Glomerular visceral epithelial cell (primary cell): ENCODE data around the gene COL12A1.
"Not testable (repeated sequence)": the region's sequence is repeated elsewhere in the genome, so short reads cannot be mapped to it uniquely, and the experiment has no call there.

ENCODE experiments used
- DNase-seq: peaks from one replicate; pipeline ENCODE4 v3.0.0-alpha.2; 2016; ENCODE audit errors: extremely low spot score

The COL12A1 gene

GRCh38 chr6:75213112-75213511 is 7.3 kb upstream of the COL12A1 start:
- no peak for DNase-seq

- DNase-seq: no peak
Observed at GRCh38 chr6:75211920-75212590, 6.2 kb upstream of the COL12A1 start.

- DNase-seq: peak; percentile 68
Observed at GRCh38 chr6:75210885-75211739, 5.3 kb upstream of the COL12A1 start.

GRCh38 chr6:75209184-75209723 is 3.4 kb upstream of the COL12A1 start:
- DNase-seq: no peak

GRCh38 chr6:75208298-75209183 is 2.7 kb upstream of the COL12A1 start:
- peak; percentile 84 for DNase-seq

- no peak for DNase-seq
Observed at GRCh38 chr6:75206576-75207342, 906 bp upstream of the COL12A1 start.

GRCh38 chr6:75204959-75205775 is 686 bp downstream of the COL12A1 start:
- peak; percentile 80 for DNase-seq

- DNase-seq: peak; percentile 85
Observed at GRCh38 chr6:75204217-75204958, 1.5 kb downstream of the COL12A1 start.

GRCh38 chr6:75203721-75204120 is 2.1 kb downstream of the COL12A1 start:
- no peak for DNase-seq

GRCh38 chr6:75202676-75203131 is 3.1 kb downstream of the COL12A1 start:
- DNase-seq: peak; percentile 8

- peak; percentile 58 for DNase-seq
Observed at GRCh38 chr6:75201901-75202672, 3.8 kb downstream of the COL12A1 start.

- DNase-seq: no peak
Observed at GRCh38 chr6:75201021-75201420, 4.8 kb downstream of the COL12A1 start.

GRCh38 chr6:75199889-75200288 is 6.0 kb downstream of the COL12A1 start:
- DNase-seq: no peak

GRCh38 chr6:75196081-75196687 is 9.7 kb downstream of the COL12A1 start:
- DNase-seq: no peak

- DNase-seq: no peak
Observed at GRCh38 chr6:75188221-75188925, 17.5 kb downstream of the COL12A1 start.

GRCh38 chr6:75186581-75186980 is 19.3 kb downstream of the COL12A1 start:
- not testable (repeated sequence) for DNase-seq

GRCh38 chr6:75183099-75183541 is 22.7 kb downstream of the COL12A1 start:
- no peak for DNase-seq
